Activated CD4-positive, alpha-beta T cell treated with anti-CD3 and anti-CD28 coated beads, Interleukin-10, Interleukin-2, amounts not matched to agents 100 ng/mL and 50 ng/mL, durations not matched to agents 16 hours and 8 hours (primary cell): ENCODE data around the gene RYR2.
"Not testable (repeated sequence)": the region's sequence is repeated elsewhere in the genome, so short reads cannot be mapped to it uniquely, and the experiment has no call there.

Experiments
- DNase-seq: peaks from one replicate; pipeline ENCODE4 v3.0.0-alpha.2; 2020

Gene RYR2

DNA sequence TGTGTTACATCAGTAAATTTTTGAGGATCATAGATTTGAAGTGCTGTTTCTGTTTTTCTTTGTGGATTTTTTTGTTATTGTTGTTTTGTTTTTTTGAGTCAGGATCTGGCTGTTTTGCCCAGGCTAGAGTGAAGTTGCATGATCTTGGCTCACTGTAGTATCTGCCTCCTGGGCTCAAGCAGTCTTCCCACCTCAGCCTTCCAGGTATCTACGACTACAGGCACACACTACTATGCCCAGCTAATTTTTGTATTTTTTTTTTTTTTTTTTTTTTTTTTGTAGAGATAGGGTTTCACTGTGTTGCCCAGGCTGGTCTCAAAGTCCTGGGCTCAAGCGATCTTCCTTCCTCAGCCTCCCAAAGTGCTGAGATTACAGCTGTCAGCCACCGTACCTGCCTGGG is 236.0 kb downstream of the RYR2 start:
- DNase-seq = not testable (repeated sequence)

- no peak for DNase-seq
Observed at GRCh38 chr1:237279629-237280028, 237.6 kb downstream of the RYR2 start.

DNA sequence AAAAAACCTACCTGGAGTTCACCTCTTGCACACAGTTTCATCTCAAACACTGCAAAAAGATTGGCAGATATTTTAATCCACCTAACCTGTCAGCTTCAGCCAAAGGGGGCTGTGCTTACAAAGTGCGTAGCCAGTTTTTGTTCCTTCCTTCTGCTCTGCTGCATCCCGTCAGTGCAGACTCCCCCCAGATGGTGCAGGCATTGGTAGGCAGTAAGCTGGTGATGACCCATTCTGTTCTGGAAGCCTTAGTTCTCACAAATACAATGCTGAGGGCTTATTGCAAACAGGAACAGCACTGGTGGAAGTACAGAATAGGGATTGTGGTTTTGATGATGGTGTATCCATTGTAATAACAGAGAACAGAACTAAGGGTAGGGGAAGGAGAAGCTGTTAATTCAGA is 239.5 kb downstream of the RYR2 start:
- no peak for DNase-seq

DNA sequence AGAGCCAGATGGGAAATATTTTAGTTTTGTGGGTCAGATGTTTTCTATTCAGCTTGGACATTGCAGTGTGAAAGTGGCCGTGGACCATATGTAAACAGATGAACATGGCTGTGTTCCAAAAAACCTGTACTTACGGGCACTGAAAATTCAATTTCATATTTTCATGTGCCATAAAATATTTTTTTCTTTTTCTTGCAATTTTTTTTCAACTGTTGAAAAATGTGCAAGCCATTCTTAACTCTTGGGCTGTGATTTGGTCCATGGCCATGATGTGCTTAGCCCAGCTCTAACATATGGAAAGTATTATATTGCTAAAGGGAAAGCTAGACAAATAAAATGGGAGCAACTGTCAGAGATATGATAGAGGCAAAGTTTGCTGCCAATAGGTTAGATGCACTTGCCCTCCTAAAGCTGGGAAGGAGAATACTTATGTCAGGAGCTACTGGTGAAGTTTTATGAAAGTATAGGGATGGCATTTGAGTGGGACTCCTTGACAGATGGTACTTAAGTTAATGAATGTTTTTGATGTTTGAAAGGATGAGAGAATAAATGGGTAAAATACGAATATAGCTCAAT is 240.3 kb downstream of the RYR2 start:
- no peak for DNase-seq

DNA sequence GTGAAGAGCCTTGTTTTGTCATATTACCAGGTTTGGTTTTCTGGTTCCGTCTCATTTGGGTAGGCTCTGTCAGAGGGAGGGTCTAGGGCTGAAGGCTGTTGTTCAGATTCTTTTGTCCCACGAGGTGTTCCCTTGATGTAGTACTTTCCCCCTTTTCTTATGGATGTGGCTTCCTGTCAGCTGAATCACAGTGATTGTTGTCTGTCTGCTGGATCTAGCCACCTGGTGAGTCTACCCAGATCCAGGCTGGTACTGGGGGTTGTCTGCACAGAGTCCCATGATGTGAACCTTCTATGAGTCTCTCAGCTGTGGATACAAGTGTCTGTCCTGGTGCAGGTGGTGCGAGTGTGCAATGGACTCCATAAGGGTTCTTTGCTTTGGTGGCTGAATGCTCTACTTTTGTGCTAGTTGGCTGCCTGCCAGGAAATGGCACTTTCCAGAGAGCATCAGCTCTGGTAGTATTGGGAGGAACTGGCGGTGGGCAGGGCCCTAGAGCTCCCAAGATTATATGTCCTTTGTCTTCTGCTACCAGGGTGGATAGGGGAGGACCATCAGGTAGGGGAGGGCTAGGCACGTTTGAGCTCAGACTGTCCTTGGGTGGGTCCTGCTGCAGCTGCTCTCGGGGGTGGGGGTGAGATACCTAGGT is 246.0 kb downstream of the RYR2 start:
- DNase-seq = no peak

GRCh38 chr1:237293804-237294203 is 251.8 kb downstream of the RYR2 start:
- DNase-seq = no peak

DNA sequence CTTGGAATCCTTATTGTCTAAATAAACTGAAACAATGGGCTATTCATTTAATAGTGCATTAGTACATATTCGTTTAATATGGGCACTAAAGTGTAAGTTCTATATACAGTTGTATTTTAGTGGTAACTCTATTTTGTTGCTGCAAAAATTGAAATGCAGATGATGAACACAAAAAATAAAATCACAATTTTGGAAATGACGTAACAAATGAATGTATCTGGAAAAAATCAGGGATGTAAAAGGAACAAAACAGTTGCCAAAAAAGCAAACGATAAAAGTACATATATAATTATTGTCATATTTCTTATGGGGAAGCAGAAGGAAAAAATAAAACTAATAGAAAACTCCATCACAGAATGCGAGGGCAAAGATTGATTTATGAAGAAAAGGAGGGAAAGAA is 254.9 kb downstream of the RYR2 start:
- DNase-seq = no peak

GRCh38 chr1:237300642-237301041 is 258.7 kb downstream of the RYR2 start:
- no peak for DNase-seq

GRCh38 chr1:237303929-237304328 is 261.9 kb downstream of the RYR2 start:
- peak; percentile 36 for DNase-seq

DNA sequence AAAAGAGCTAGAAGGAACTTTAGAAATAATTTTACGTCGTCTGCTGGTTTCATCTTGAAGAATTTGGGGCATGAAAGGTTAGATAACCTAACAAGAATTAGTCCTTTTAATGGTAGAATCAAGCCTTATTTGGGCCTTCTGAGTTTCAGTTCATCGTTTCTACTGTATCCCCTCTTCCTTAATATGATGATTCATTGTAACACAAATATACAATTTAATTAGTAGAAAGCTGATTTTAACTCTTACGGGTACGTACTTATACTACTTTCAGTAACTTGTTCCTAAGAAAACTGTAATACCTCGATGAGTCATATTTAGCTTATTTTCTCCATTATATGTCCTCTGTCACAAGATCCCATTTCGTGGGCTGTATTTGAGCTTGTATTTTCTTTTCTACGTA is 264.7 kb downstream of the RYR2 start:
- DNase-seq = no peak

DNA sequence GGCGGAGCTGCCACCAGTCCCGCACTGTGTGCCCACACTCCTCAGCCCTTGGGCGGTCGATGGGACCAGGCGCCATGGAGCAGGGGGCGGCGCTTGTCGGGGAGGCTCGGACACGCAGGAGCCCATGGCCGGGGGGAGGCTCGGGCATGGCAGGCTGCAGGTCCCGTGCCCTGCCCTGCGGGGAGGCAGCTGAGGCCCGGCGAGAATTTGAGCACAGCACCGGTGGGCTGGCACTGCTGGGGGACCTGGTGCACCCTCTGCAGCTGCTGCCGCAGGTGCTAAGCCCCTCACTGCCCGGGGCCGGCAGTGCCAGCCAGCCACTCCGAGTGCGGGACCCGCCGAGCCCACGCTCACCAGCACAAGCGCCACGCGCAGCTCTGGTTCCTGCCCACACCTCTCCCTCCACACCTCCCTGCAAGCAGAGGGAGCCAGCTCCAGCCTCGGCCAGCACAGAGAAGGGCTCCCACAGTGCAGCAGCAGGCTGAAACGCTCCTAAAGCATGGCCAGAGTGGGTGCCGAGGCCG is 267.7 kb downstream of the RYR2 start:
- no peak for DNase-seq

DNA sequence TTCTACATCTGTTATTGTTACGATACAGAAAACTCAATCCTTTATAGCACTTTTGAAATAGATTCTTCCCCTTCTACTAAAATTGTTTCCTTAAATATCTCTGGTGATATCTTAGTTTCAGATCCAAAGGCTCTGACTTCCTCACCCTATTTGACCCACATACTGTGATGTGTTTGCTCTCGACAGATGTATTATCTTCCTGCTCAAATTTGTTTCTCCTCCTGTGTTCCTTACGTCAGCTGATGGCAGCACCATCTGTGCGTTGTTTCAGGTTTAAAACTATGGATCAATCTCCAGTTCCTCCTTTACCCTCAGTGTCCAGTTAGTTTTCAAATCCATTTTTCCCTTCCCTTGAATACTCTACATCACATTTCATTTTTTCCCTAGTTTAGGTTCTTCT is 274.4 kb downstream of the RYR2 start:
- no peak for DNase-seq

DNA sequence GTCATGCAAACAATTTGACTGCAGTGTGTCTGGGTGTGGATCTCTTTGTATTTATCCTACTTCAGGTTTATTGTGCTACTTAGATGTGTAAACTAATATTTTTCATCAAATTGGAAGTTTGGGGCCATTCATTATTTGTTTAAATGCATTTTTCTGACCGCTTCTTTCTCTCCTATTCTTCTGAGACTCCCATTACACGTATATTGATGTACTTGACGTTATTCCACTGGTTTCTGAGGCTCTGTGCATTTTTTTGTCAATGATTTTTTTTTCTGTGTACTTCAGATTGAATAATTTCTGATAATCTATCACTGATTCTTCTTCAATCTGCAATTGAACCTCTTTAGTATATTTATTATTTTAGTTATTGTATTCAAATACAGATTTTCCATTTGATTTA is 276.8 kb downstream of the RYR2 start:
- DNase-seq = no peak

DNA sequence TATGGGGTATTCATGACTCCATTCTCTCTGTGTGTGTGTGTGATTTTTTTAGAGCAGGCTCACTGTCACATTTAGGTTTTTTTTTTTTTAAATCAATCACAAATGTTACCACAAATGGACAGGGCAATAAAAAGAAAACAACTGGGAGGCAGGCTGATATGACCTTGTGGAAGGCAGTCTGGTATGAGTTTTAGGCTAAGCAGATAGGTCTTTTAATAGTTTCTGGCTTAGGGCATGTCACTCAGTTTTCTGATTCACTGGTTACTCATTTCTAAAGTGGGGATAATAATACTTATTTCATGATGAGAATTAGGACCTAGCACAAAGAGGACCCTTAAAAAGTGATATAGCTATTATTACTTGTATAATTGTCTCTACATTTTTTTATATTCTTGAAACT is 278.9 kb downstream of the RYR2 start:
- DNase-seq = no peak

DNA sequence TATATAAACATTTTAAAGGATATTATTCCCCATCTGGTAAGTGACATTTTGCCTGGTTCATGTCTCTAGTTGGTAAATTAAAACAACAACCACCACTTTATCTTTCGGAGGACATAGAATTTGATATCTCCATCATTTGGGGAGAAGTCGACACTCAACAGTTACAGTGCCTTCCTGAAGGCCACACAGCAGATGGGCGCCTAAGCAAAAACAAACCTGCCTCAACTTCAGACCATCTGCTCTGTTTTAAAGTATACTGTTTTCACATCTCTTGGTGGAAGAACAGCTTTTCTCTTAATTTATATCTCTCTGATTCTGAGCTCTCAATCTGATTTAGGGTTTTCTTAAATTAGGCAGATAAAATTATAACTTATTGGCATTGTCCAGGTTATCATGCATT is 282.2 kb downstream of the RYR2 start:
- DNase-seq = no peak

GRCh38 chr1:237327061-237327460 is 285.1 kb downstream of the RYR2 start:
- DNase-seq = no peak

DNA sequence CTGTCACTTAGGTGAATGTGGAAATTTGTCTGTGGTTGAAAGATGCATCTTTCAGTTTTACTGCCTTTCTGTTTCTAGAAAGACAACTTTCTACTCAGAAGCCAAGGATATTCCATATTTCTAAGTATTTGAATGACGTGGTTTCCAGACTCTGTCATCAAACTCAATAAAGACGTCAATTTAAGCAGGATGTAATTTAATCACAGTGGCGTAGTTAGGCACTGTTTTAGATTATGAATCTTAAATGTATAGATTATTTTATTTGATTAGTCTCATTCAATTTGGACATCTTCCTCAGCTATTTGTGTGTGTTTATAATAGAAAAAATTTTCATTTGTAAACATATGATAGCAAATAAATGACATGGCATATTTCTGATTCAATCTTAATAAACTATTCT is 298.9 kb downstream of the RYR2 start:
- no peak for DNase-seq

DNA sequence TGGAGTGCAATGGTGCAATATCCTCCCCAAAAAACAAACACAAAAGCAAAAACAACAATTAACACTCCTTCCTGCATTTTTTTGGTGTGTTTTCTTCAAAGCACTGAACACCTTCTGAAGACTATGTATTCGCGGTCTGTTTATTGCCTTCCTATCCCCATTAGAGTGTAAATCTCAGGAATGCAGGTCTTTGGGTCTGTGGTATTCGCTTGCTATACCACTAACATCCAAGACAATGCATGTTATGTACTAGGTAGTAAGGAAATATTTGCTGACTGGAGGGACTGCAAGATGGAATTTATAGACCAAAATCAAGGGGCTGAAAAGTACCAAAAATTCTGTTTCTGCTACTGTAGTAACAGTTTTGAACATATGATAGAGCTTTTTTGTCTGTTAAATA is 299.4 kb downstream of the RYR2 start:
- no peak for DNase-seq

GRCh38 chr1:237342730-237343129 is 300.7 kb downstream of the RYR2 start:
- no peak for DNase-seq

DNA sequence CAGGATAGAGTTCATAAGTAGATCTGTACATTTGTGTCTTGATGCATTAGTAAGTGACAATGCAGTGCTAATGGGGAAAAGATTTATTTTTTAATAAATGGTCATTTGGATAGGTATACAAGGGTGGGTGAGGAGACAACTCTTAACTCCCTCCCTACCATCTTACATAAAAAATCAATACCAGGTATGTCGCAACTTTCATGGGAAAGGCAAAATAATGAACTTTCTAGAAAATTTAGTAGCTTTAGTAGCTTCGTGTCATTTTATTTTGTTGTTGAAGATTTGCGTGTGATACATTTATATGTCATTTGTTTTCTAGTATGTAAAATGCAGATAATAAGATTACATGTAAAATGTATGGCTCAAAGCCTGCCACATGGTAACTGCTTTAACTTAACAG is 310.8 kb downstream of the RYR2 start:
- DNase-seq = no peak

DNA sequence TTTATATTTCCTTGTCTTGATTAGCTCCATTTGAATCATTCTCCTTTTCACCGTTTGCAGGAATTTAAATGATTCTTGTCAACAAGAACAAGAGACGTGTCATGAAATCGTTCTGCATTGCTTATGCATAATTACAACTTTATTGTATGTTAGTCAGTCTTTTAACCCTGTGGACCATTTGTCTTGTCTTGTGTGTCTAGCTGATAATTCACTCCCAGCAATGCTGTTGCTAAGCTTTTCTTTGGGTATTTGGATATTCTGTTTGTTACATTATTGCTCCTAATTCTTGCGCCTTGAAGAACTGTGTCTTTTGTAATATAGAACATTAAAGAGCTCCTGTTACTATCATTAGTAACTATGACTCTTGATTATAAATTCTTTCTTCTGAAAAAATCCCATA is 311.9 kb downstream of the RYR2 start:
- DNase-seq = no peak

DNA sequence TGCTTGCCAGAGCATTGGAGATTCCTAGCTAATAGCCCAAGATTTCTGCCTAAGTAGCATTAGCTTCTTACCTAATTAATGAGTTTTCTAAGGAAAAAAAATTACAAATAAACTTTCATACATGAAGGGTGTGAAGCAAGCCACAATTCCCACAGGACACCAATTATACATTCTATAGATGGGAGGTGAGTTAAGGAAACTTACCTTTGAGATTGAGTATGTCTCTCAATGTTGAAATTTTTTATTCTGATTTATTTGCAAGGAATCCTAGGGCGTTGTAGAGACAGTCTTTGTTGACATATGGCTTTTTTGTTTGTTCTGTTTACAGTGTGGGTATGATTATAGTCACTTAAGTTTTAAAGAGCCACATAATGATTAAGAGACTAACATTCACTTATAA is 313.0 kb downstream of the RYR2 start:
- DNase-seq = no peak

GRCh38 chr1:237358555-237358954 is 316.6 kb downstream of the RYR2 start:
- DNase-seq = no peak

- no peak for DNase-seq
Observed at GRCh38 chr1:237367758-237368157, 325.8 kb downstream of the RYR2 start.

GRCh38 chr1:237371477-237371876 is 329.5 kb downstream of the RYR2 start:
- not testable (repeated sequence) for DNase-seq
